RPMI7951 (cell line): Measurements from ENCODE around the gene PGGHG. TPM values are rescaled to one million over a fixed set of nuclear protein-coding genes. Genes with fewer than 3 reads are reported as not detected.

Experiments used
- DNase-seq: peaks from one replicate; pipeline ENCODE4 v3.0.0-alpha.2; 2012; ENCODE audit warnings: low read depth
- total RNA-seq: library from RNA; depleted of rRNA; stranded (reverse); fragments of >200 nt; shearing (Covaris generic); gene quantifications from 2 replicates; pipeline ENCODE4 v1.2.3, GENCODE V29; 2014; rRNA removed

The PGGHG gene
- 1.3 and 1.6 TPM in 2 replicates for total RNA-seq

DNA sequence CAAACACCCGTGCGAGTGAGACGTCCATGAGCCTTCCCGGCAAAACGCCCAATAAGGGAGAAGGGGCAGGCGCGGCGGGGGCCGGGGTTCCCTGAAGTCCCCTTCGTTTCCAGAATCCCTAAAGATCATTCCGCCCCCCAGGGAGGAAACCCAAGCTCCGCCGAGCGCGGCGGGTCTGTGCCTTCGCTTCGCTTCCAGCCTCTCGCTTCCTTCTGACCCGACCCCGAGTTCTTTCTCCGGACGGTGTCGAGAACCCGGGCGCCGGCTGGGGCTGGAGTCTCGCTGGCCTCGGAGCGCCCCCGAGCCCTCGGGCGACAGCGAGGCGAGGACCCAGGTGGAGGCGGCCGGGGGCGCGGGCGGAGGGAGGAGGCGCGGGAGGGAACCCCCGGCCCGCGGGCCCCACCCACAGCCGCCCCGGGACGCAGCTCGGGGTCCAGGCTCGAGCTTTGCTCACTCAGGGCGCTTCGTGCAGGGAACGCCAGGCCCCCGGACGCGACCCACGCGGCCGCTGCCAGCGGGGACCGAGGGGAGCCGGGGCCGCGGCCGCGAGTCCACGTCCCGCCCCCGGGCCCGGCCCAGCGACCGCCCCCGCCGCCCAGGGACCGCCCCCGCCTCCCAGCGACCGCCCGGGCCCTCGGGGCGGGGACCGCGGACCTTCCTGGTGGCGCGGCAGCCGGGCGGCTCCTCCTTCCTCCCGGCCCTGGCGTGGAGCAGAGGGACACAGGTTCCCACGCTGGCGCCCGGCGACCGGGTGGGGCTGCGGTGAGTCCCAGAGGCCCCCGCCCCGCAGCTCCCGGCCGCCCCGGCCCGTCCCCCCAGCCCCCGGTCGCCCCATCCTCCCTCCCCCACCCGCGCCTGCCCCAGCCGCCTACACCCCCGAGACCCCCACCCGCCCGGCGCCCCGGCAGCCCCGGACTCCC, at the start of gene PGGHG:
Gene PGGHG, plus strand, starts transcription at position 649 of the 920 bp plus-strand sequence. CDS start 691 bp downstream, outside the sequence.
- peak; percentile 54 for DNase-seq

DNA sequence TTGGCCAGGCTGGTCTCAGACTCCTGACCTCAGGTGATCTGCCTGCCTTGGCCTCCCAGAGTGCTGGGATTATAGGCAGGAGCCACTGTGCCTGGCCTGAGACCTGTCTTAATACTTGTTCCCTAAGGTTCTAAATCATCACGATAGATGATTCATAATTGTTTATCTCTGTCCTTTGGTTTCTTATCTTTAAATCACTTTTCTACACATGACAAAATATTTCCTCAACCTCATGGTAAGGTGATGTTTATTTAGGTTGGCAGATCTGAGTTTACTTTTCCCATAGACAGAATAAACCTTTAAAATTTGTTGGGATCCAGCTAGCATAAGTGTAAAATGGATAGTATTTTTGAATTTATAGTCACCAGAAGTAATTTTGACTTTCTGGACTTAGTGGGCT, 48.6 kb upstream of the PGGHG start:
- no peak for DNase-seq

DNA sequence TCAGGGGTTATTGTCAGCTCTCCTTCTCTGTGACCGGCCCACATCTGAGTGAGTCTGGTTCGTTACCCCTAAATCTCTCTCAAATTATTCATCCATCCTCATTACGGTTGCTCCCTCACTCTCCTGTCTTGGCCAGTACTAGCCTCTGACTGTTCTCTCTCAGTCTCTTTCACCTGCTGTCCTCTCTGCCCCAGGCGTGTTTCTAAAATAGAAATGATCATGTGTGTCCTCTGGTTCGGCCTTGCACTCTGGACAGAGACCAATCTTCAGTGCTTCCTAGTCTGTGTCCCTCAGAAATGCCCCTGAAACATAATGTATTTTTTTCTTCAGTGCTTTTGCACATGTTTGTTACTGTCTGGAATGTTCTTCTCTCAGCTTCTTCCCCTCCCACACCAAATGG, 47.3 kb upstream of the PGGHG start:
- DNase-seq, result no peak

DNA sequence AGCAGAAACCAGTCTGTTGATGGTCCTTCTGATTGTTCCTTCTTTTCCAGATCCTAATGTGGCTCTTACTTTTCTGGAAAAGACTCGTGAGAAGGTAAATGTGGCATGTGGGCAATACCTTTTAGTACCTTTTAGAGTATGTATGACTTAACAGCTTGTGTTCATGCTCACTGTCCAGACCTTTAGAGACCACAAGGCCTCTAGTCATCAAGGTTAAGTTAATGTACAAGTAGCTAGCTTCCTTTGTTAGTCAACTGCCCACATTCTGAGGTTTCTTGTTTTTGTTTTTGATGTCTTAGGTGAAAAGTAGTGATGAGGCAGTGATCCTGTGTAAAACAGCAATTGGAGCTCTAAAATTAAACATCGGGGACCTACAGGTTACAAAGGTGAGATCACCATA, 44.5 kb upstream of the PGGHG start:
- no peak for DNase-seq

DNA sequence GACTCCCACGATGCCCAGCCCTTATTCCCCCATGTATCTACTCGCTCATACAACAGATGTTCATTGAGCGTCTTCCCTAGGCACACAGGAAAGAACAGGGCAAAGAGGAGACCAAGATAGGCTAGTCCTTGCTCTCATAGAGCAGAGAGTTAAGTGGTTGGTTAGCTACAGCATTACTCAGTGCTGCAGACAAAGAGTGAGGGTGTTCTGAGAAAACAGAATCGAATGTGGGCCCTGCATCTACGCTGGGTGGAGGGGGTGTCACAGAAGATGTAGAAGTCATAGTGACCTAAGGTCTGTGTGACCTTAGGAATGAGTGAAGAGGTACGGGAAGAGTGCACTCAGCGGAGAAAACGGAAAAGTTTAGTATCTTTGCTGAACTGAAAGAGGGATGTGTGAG, 39.9 kb upstream of the PGGHG start:
- DNase-seq, result no peak

DNA sequence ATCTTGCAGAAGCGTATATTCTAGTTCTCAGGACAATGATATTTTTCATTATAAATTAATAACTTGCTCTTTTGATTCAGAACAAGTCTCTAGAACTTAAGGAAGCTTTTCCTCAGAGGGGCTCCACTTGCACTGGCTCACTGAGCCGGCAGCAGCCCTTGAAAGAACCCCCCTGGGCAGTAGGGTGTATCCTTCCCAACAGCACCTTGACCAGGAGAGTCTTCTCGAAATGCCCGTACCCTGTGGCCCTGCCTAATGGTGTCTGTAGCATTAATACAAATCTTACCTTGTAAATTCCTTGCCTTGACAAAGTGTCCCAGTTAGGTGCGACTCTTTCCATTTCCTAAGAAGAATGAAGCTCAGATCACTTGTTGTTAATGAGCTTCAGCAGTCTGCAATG, 38.7 kb upstream of the PGGHG start:
- no peak for DNase-seq

DNA sequence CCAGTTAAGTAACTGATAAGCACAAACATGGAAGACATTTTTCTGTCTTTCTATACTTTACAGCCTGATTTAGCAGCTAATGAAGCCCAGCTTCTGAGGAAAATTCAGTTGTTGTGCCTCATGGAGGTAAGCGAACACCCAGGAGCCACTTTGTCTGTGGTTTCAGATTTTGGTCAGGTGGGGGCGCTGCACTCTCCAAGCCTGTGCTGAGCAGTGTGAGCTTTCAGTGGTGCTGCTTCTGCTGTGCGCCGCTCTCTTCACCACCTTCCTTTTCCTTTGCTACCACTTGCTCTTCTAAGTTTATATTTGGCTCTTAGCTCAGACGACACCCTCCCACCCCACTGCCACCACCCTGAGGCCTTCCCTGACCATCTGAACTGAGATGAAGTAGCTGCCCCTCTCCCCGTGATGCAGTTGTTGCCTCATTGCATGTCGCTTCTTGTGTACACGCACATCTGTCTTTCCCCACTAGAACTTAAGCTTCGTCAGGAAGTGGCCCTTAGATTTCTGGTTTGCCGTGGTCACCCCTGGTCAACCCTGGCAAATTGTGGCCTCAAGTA, 38.1 kb upstream of the PGGHG start:
- peak; percentile 16 for DNase-seq

DNA sequence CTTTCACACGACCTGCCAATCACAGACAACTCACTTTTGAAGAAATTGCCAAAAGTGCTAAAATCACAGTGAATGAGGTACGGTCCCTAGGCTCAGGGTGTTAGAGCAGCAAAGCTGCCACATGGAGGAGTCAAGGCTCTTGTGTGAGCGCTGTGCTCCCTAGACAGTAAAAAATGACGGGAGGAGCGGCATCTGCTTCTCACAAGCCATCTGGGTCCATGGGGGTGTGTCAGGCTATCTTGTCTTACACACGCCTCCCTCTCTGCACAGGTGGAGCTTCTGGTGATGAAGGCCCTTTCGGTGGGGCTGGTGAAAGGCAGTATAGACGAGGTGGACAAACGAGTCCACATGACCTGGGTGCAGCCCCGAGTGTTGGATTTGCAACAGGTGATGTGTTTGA, 37.4 kb upstream of the PGGHG start:
- DNase-seq, result no peak

- DNase-seq, result no peak
Measured at GRCh38 chr11:252666-253065, 36.3 kb upstream of the PGGHG start.

- no peak for DNase-seq
Measured at GRCh38 chr11:253160-253885, 35.6 kb upstream of the PGGHG start.

DNA sequence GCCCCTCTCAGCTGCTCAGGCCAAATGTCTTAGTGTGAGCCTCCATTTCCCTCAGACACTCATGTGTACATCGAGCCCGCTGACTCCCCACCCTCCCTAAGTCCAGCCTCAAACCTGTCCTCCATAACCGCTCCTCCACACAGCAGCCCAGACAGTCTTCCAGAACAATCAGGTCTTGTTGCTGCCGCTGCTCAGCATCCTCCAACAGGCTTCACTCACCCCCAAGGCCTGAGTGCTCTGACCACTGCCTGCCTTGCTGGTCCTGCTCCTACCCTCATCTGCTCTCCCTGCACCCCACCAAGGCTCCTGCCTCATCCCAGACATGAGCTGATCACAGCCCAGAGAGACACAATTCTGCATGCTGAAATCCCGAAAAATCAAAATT, 35.0 kb upstream of the PGGHG start:
- DNase-seq, result no peak

- DNase-seq, result no peak
Measured at GRCh38 chr11:255176-255575, 33.8 kb upstream of the PGGHG start.

GRCh38 chr11:255816-256215, 33.1 kb upstream of the PGGHG start:
- DNase-seq, result no peak

GRCh38 chr11:256952-257737, 31.8 kb upstream of the PGGHG start:
- no peak for DNase-seq

- no peak for DNase-seq
Measured at GRCh38 chr11:257766-258493, 31.0 kb upstream of the PGGHG start.

GRCh38 chr11:259413-259812, 29.5 kb upstream of the PGGHG start:
- no peak for DNase-seq

DNA sequence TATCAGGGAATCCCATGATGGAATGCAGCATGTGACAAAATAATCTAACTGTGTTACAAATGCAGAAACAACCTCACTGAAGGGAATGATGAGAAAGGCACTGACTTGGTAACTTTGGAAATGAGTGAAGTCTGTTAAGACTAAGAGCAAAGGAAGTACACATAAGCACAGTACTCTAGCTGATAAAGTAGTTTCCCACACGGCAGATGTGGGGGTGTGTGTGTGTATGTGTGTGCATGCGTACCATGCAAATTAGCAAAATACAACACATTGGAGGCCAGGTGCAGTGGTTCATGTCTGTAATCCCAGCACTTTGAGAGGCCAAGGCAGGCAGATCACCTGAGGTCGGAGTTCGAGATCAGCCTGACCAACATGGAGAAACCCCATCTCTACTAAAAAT, 27.3 kb upstream of the PGGHG start:
- DNase-seq, result no peak

DNA sequence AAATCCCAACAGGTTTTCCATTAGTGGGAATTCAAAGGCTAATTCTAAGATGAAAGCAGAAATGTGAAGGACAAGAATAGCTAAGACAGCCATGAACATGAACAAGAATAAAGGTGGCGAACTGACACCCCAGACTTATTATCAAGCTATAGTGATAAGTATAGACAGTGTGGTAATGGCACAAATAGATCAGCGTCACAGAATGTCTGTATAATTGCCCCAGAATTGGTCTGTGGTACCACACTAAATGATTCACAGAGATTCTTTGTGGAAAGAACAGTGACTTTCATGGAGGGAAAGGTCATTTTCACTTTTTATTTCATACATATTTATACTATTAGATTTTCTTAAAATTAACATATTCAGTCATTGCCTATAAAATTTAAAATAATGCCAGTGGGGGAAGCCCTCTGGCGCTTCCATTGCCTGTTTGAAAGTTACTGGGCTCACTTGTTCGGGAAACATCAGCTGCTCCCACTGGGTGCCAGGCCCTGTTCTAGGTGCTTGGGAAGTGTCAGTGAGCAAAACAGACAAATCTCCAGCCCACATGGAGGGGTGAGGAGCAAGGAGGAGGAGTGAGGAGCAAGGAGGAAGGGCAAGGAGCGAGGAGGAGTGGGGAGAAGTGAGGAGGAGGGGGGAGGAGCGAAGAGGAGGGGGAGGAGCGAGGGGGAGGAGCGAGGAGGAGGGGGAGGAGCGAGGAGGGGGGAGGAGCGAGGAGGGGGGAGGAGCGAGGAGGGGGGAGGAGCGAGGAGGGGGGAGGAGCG, 22.1 kb upstream of the PGGHG start:
- peak; percentile 36 for DNase-seq

DNA sequence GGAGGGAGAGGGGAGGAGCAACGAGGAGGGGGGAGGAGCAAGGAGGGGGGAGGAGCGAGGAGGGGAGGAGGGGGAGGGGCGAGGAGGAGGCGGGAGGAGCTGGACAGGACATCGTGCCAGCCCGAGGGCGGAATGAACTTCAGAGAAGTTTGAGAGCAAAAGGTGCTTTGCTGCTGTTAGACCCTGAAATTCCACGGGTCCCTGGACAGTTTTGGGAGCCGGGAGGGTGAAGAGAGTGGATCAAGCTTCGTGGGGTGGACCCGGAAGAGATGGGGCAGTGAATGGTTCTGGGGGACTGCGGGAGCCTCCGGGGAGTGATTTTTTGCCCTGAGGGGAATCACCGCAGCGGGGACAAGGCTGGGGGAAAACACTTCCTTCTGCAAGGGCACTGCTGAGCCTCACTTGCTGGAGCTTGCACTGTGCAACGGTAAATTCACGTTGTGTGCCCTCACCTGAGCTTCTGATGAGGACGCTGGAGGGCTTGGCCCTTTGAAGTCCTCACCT, 21.4 kb upstream of the PGGHG start:
- peak; percentile 51 for DNase-seq

GRCh38 chr11:268716-269145, 20.2 kb upstream of the PGGHG start:
- peak; percentile 78 for DNase-seq
